RWPE1 (cell line): ENCODE results near the gene GDF9.

Experiments
- CTCF ChIA-PET: fragments of 350-600 bp; sonication (Branson Sonifier 250); formaldehyde crosslinking; extraction: SDS; loops from one replicate; lab custom pipeline; 2021; lab: Yijun Ruan, JAX
- POLR2A ChIA-PET: fragments of 400-600 bp; formaldehyde crosslinking; extraction: SDS; loops from one replicate; lab custom pipeline; 2020; ENCODE audit warnings: antibody characterized with exemption; ENCODE audit not compliant: low non-redundant PET; lab: Yijun Ruan, JAX
- DNase-seq: peaks from one replicate; pipeline ENCODE4 v3.0.0; 2012; ENCODE audit warnings: low spot score
- H3K27ac ChIP-seq: fragments of 450-650 bp; 2 replicates; pipeline ENCODE4 v1.5.1; 2017
- CTCF ChIP-seq: fragments of 450-650 bp; conservative IDR thresholded peaks from 2 replicates; pipeline ENCODE4 v1.5.1; 2017; ENCODE audit warnings: low read depth, mild to moderate bottlenecking

The GDF9 gene

GRCh38 chr5:132829742-132830435 is 36.4 kb downstream of the GDF9 start:
- ChIA-PET CTCF (interaction anchor here (0.6 to 4.3 kb wide), 27 partner anchors 8 to 1209 kb away, joined by 3 to 33 read pairs (median 4); partner anchors contain the start of genes CCNI2, GDF9, LEAP2 and UQCRQ), POLR2A (interaction anchor here (1.7 kb wide), 1 partner anchor 36 kb away, joined by 7 read pairs; the partner anchor contains the start of genes GDF9 and UQCRQ)
- peak overlapping the region; percentile 66 for H3K27ac ChIP-seq
- peak; percentile 98 for TF ChIP-seq CTCF
- DNase-seq, result peak; percentile 93

GRCh38 chr5:132828846-132829494 is 37.3 kb downstream of the GDF9 start:
- POLR2A ChIA-PET, result interaction anchor here (1.7 kb wide), 1 partner anchor 37 kb away, joined by 7 read pairs; the partner anchor contains the start of genes GDF9 and UQCRQ
- CTCF ChIA-PET, result interaction anchor here (0.6 to 4.3 kb wide), 19 partner anchors 9 to 274 kb away, joined by 3 to 33 read pairs (median 5); partner anchors contain the start of genes CCNI2, GDF9, LEAP2 and UQCRQ
- no peak for TF ChIP-seq CTCF
- no peak for DNase-seq
- H3K27ac ChIP-seq, result no peak overlapping the region

GRCh38 chr5:132827943-132828673 is 38.2 kb downstream of the GDF9 start:
- no peak overlapping the region for H3K27ac ChIP-seq
- no peak for DNase-seq
- ChIA-PET POLR2A (no interaction called here), CTCF (interaction anchor here (0.6 to 4.3 kb wide), 7 partner anchors 8 to 257 kb away, joined by 4 to 33 read pairs (median 5); no protein-coding TSS in a partner anchor)
- TF ChIP-seq CTCF, result no peak

GRCh38 chr5:132826424-132827082 is 39.7 kb downstream of the GDF9 start:
- ChIA-PET POLR2A (no interaction called here), CTCF (interaction anchor here (1.2 kb wide), 1 partner anchor 12 kb away, joined by 3 read pairs; no protein-coding TSS in a partner anchor)
- TF ChIP-seq CTCF, result no peak
- DNase-seq, result no peak
- H3K27ac ChIP-seq, result no peak overlapping the region

GRCh38 chr5:132825834-132826391 is 40.4 kb downstream of the GDF9 start:
- POLR2A ChIA-PET, result interaction anchor here (0.6 kb wide), 1 partner anchor 35 kb away, joined by 9 read pairs; no protein-coding TSS in a partner anchor
- DNase-seq, result no peak
- H3K27ac ChIP-seq, result no peak overlapping the region
- CTCF ChIA-PET, result interaction anchor here (1.2 kb wide), 1 partner anchor 11 kb away, joined by 3 read pairs; no protein-coding TSS in a partner anchor
- no peak for TF ChIP-seq CTCF
